ENCODE results near the gene SLX4IP.
"Not testable (repeated sequence)": the region's sequence is repeated elsewhere in the genome, so short reads cannot be mapped to it uniquely, and the experiment has no call there.

The SLX4IP gene

DNA sequence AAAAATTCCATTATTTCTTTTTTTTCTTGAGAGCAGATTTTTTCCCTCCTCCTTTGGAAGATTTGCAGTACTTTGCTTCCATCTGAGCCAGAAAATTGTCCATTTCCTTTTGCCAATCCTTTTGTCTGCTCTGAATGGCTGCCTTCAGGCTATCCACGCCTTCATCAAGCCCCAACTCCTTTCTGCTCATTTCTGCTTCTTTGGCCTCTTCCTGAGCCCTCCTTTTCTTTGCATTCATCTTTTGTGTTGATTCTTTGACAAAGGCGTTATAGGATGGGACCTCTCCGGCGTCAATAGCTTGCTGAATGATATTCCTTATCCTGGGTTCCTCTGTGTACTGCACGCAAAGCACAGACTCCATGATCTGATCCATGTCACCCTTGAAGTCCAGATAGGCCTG lies 178.3 kb downstream of the SLX4IP start:
- not testable (repeated sequence) for DNase-seq

DNA sequence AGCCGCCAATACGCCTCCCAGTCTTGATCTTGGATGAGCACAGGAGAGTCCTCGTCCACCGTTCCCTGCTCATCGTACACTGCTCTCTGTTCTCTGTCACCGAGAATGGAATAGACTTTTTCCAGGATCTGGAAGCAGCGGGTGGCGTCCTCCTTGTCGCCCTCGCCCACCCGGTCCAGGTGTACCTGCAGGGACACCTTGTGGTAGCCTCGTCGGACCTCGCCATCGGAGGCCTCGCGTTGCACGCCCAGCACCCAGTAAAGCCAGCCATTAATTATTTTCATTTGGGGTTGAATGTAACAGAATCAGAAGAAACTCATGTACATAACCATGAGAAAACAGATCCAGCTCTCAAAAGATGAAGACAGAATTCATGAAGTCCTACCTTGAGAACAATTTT lies 178.8 kb downstream of the SLX4IP start:
- DNase-seq: no peak

DNA sequence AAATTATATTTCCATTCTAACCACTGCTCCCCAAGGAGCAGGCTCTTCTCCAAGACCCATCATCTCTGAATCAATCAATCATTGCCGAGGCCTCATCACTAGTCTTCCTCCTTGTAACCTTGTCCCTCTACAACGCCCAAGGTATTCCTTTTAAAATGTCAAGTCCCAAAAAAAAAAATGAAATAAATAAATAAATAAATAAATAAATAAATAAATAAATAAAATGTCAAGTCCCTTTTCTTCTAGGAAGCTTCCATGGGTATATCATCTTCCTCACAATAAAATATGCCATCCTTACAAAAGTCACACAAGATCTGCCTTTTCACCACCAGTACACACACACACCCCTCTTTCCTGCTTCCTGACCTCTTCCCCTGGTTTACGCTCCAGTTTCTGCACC lies 181.1 kb downstream of the SLX4IP start:
- no peak for DNase-seq

DNA sequence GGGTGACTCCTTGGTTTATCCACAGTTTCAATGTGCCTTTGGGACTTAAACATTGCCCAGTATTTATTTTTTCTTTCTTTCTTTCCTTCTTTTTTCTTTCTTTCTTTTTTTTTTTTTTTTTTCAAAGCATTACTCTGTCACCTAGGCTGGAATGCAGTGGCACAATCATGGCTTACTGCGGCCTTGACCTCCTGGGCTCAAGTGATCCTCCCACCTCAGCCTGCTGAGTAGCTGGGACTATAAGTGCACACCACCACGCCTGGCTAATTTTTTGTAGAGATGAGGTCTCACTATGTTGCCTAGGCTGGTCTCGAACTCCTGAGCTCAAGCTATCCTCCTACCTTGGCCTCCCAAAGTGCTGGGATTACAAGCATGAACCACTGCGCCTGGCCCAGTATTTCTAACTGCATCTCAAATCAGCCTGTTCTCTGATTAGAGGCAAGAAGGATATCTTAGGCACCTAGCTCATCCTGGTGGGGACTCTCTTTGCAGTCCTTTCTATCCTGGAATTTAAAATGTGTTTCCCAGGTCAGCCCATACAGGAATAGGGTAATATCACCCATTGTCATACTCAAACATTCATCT lies 182.5 kb downstream of the SLX4IP start:
- not testable (repeated sequence) for DNase-seq

DNA sequence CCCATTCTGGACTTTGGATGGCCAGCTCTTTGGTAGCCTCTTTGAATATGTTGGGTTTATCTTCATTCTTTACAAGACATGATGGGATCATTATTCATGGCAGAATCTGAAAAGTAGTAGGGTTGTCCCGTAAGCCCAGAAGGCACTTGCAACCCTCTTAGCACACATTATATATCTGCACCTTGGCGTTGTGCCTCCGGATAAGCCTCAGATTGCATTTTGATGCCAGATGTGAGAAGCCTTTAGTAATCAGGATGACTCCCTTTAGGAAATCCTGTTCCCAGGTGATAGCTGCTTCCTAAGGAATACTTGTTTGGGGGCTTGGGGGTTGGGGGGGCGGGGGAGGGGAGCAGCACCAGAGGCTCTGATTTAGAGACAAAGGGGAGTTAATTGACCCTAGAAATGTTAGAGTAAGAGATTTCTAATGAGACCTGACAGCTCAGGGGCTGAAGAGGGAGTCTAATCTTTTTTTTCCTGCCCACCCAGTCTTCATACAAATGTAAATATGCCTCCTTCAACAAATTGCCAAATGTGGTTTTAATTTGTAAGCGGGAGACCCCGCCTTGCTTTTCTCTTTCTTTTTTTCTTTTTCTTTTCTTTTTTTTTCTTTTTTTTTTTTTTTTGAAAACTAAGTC lies 183.6 kb downstream of the SLX4IP start:
- DNase-seq: peak; percentile 52

DNA sequence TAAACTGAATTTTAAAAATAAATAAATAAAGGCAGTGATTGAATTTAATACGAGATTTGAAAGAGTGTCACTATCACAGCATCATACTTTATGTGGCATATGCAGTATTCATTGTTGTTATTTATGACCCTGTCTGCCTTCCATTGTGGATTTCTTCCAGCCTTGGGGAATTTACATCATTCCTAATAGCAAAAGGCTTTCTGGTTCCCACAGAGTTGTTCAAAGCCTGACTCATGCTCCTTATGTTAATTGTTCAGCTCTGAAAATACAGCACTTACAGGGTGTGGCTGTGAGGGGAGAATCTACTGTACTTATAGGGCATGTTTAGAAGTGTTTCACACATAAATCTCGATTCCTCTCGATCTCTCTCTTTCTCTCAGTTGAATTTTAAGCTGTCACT lies 184.3 kb downstream of the SLX4IP start:
- no peak for DNase-seq

DNA sequence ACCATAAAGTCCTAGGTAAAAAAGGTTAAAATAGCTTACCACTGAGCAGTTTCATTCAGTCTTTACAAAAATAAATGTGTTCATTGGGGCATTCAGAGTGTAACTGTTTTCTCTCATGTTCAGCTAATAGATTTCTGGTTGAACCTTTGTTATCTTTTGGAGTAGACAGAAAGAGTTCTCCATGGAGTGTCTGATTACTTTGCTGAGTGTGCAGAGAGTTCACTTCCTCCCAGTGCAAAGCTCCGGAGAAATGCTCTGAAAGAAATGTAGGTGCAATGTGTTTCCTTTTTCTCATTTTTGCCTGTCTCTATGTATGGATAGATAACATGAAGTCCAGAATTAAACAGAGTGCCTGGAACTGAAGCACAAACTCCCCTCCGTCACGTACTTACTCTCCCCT lies 186.0 kb downstream of the SLX4IP start:
- no peak for DNase-seq

DNA sequence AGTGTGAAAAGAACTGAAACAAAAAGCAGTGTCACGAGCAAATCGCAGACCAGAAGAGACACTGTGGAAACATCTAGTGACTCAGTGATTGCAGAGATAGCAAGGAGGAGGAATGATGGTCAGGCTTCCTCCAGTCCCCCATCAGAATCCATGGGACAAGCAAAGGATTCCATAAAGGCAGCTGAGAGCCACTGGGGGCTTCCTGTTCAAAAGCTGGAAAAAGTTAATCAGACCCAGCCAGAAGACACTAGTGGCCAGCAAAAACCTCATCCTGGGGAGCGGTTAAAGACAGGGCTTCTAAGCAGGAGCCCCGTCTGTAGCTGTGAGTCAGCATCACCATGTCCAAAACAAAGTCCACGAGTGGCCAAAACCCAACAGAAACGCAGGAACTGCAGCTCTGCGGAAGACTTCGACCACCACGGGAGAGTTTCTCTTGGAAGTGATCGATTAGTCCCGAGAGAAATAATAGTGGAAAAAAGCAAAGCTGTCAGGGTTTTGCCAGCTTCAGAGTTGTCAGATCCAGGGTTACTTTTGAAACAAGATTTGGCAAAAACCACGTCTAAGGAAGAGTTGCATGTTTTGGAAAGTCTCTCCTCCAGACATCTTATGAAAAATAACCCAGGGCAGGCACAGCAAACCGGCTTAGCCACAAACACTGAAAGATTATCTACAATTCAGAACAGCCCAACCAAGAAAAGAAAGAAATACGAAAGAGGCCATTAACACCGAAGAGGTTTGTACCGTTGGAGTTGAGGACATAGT lies 187.7 kb downstream of the SLX4IP start:
- no peak for DNase-seq

DNA sequence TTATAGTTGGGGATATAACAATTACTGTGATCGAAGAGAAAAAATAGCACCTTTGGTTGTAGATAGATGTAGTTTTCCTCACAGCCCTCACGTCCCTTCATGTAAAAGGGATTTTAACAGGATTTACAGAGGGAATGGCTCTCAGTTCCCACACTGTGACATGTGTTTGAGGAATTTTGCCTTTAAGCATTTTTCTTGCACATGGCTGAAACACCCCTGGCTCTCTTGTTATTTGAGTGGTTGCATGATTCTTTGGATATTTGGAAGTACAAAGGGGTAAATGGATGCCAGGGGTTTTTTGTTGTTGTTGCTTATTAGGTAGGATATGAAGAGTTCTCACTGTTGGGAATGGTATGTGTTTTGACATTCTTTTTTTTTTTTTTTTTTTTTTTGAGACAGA lies 190.5 kb downstream of the SLX4IP start:
- DNase-seq: no peak

DNA sequence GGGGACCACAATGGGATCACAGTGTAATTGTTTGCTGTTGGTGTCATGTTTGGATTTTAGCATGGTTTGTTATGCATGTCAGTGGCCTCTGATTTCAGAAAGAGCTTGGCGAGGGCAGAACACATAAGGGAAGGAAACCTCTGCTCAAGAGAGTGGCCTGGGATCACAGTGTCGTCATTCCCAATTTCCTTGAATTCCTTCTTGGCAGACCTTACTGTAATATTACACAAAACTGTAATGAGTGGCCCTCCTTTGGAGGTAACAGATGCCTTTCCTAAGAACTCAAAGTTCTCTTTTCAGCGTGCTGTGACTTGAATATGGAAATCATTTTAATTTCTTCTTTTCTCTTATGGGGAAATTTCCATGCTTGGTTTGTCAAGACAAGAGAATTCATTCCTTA lies 191.8 kb downstream of the SLX4IP start:
- no peak for DNase-seq

DNA sequence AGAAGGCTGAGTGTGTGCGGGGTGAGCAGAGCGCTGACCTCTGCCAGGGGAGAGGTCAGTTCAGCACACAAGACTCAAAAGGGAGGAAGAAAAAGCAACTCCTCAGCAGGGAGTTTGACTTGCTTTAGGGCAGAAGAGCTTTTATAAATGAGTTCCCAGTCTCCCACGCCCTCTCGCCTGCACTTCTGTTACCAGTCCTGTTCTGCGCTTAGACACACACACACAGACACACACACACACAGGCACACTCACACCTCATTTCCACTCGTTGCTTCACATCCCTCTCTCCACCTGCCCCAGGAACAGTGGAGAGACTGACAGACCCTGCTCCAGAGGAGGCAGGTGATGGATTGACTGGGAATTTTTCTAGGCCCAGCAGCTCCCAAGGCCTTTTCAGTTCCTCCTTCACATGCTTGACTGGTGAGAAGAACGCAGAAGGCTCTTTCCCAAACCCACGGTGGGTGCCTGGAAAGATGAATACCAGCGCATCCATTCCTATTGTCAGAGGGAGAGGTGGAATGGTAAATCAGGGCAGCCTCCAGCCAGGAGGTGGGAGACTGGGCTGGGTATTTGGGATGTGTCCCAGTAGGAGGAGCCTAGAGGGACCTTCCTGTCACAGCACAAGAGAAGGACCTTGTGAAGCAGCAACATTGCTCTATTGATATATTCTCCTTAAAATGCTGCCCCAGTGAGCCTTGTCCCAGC lies 195.0 kb downstream of the SLX4IP start:
- no peak for DNase-seq

DNA sequence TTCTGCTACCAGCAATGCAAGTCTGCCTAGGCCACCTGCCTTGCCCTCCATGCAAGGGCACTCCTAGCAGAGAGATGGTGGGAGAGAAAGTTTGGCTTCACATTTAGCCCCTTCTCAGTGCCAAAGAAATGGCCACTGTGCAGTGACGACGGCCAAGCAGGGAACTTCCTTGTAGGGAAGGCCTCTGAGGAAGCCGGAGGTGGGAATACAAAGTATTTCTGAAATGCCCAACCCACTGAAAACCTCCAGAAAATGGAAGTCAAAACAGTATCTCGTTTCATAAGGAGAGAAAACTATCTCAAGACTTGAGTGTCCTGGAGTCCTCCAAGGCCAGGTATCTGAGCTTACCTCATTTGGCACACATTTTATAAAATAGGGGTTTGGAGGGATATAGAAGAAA lies 196.0 kb downstream of the SLX4IP start:
- no peak for DNase-seq

DNA sequence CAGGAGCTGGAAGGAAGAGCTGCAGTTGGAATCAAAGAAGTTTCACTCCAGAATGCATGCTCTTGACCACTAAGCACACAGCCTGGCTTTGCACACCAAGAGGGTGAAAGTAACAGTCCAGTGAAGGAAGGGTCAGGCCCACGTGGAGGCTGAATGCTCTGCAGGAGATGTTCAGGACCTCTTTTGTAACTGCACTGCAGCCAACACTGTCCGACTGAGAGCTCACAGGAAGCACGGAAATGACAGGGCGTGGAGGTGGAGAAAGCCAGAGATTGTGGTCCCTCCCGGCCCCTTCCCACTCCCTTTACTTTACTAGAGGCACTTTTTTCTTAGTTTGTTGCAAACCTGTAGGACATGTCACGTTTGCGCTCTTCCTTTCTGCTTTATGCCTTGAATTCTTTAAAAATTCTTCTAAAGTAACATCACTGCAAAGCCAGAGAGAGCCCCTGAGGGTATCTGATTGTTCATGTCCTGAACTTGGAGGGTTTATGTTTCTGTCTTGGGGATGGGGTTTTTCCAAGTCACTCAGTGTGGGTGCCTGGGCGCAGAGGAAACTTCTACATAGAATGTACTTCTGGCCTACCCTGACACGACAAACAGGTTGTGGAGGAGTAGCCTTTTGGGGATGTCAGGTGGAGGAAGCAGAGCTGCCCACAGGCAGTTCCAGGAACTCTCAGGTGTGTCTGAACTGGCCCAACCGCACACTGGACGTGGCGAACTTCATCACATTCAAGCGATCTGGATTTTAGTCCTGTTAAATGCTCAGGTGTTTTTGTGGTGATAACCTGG lies 197.8 kb downstream of the SLX4IP start:
- no peak for DNase-seq

DNA sequence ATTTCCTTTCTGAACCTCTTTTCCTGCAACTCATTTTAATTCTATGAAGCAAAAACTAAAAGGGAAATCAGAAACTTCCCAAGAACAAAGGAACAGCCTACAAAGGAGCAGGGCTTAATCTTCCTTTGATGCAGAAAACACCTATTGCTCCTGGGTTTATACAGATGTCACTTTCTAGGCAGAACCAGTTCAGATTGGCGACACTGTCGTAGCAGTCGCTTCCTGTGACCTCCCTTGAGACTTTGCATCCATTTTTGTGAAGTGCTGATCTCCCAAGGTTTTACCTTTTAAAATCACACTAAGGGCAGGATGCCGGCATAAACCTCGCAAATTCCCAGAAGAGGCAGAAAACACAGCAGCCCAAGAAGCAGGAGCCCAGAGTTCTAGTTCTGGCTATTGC lies 198.6 kb downstream of the SLX4IP start:
- no peak for DNase-seq

DNA sequence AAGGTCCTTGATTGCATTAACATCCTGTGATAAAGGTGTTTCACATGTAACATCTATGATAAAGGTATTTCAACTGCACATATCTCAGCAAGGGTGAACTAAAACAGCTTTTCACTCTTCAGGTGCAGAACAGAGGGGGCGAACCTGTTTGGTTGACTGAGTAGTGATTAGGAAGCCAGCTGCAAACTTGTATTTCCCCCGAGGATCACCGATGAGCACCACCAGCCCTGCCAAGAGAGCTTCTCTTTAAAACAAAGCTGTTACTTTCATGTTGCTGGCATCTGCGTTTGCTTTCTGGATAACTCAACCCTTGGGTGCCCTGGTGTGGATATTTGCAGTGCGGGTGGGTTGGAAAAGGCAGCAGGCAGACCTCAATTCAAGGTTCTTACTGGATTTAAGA lies 199.1 kb downstream of the SLX4IP start:
- no peak for DNase-seq

DNA sequence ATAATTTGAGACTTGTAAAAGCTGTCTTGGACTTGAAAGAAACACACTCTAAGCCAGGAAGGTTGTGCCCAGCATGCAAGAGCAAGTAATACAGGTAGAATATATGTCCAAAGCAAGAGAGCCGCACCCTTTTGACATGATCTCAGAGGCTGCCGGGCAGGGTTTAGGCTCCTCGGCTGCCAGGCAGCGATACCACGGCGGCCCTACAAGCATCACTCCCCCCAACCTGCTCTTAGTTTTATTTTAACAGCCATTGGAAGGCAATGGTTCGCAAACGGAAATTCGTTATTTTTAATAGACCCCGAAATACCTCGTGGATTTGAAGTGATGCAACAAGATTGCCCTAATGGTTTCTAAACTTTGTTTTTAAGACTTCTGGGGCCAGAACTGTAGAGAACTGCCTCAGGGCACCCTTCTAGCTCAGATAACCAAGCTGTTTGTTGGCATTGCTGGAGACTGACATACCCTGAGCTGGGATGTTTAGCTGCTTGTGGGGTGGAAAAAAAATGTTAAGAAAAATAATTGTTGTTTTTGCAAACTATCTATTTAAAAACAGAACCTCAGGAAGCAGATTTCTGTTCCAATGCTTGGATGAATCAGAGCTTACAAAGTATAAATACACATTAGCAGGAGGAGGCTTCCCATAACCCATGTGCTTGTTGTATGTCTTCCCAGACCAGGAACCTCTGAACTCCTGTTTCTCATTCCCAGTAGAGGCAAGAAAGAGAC lies 199.7 kb downstream of the SLX4IP start:
- DNase-seq: no peak

DNA sequence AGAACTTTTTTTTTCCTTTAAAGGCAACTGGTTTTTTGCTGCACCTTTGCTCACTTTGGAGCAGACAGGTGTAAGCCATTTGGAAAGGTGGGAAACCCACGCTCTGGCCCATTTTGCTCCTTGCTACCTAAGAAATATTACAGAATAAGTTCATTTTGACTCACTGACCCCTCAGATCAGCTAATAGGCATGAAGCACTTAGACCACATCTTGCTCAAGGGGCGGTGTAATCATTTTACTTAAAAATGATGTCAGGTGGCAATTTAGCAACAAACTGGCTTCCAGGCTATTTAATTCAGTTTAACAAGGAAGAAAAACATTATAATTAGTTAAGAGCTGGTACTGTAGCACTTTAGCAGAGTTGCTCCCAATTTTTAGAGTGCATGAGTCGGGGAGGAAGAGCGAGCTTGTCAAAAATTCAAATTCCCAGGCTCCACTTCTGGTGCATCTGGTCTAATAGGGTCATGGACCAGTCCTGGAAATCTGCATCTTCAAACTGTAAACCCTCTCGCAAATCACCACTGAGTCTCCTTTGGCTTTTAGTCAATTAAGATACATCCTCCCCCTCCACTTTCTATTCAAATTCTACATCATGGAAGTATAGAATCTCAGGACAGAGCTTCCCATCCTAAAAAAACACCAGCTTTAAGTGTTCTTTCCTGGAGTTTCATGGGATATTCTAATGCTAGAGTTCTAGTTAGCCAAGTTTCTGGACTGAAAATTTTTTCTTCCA lies 200.5 kb downstream of the SLX4IP start:
- no peak for DNase-seq

DNA sequence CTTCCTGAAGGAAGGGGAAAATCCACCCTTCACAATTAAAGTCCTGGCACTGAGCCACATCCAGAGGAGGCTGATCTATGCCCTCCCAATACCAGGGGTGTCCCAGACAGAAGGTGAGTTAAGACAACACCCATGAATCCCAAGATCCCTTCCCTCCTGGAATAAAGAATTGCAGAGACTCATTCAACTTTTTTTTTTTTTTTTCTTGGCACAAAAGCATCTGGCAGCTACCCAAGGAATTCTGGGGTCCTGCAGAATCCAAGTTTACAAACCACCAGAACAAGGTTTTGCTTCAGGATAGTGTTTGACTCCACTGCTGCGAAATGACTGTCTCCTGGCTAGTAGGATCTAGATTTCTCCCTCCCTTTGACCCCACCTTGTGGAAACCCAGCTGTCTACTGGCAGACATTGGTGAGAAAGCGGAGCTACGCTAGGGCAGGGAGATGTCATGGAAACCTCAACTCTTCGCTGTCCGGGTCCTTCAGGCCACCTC lies 201.3 kb downstream of the SLX4IP start:
- no peak for DNase-seq

DNA sequence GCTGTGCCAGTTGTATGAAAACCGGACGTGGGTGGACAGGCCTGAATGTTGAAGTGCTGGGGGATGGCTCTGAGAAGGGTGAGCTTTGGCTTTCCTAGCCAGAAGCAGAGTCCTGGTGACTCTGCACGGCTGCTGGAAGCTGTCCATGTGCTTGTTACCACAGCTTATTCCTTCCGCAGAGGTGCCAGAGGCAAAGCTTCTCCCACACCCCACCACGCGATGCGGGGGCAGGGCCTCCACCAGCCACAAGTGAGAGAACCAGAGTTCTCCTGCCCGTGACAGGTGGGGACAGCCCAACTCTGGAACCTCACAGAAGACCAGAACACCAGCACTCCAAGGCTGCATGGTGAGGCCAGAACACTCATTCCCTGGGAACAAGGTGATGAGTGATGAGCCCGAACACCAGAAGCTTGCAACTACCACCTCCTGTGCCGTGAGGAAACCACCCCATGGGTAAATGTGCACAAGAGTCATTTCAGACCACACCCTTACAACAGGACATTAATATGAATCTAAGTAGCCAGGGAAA lies 202.0 kb downstream of the SLX4IP start:
- no peak for DNase-seq

DNA sequence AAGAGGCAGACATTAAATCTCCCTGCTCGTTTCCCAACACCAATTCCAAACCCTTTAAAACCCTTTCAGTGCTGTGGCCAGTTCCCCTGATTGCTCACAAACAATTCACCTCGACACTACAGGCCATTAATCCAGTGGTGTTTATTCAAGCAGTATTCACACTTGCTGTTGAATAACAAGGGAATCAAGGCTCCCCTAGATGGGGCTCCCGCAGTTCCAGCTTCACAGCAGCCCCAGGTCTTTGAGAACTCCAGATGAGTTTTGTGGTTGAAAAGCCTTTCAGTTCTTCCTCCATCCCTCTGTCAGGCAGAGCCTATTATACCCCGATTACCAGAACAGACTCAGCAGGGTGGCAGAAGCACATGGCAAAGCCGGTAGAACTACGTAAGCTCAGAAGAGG lies 202.5 kb downstream of the SLX4IP start:
- peak; percentile 12 for DNase-seq

DNA sequence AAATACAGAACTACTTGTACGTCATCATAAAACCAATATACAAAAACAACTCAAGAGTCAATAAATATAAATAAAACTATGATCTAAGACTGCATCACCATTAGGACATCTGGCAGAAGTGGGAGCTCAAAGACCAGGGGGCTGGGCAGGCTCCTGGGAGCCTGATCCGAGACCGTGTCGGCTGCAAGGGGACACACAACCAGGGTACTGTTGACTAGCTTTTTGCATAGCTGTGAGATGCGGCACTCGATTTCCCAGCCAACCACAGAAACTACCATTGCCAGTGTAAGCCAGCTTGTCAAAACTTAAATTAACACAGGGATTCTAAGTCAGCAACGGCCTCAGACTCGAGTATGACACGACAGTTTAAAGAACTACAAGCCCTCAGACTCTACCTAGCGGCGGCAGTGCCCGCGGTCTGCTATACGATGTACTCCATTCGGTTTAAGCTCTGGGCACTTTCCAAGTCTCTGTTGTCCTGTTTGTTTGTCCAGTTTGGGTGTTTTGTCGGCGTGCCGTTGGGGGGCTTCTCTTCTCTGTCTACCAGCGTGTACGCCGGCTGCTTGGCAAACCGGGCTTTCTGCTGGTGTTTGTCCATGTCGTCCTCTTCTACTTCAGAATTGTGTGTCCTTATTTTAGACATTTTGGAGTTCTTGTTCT lies 204.1 kb downstream of the SLX4IP start:
- DNase-seq: no peak
